Endothelial cell of umbilical vein (primary cell): ENCODE results near the gene MCRIP1. TPM values are rescaled to one million over a fixed set of nuclear protein-coding genes. Genes with fewer than 3 reads are reported as not detected.

Experiments
- BruUV-seq: library from RNA; stranded (reverse); fragments of 400-500 nt; replicated peaks from 2 replicates; lab custom pipeline; 2021; lab: Mats Ljungman, UMichigan
- CTCF ChIA-PET: fragments of 300-600, 350-600 bp; sonication (Branson Sonifier 250); formaldehyde crosslinking; loops from one replicate; lab custom pipeline; 2021; ENCODE audit warnings: antibody characterized with exemption, inconsistent platforms; lab: Charles Lee
- POLR2A ChIA-PET: fragments of 300-600, 350-600 bp; sonication (Branson Sonifier 250); formaldehyde crosslinking; loops from one replicate; lab custom pipeline; 2021; ENCODE audit warnings: antibody characterized with exemption, inconsistent platforms; lab: Charles Lee
- DNase-seq: peaks from one replicate; pipeline ENCODE4 v3.0.0-alpha.2; 2011; ENCODE audit warnings: low read depth, low spot score
- FAIRE-seq: peaks from 2 replicates; lab custom pipeline; 2011; peaks lifted over from hg19 to GRCh38; lab: Jason Lieb, UNC
- H2AFZ ChIP-seq: 2 replicates; pipeline ENCODE4 v1.6.0; 2012; ENCODE audit warnings: low read depth, low read length, control low read depth, inconsistent platforms
- H3K27ac ChIP-seq: 2 replicates; pipeline ENCODE4 v1.5.1; 2011; ENCODE audit warnings: low read depth, mild to moderate bottlenecking, control low read depth, low read length, moderate library complexity; ENCODE audit not compliant: insufficient read depth
- H3K27me3 ChIP-seq, 2 experiments: 2 replicates each; pipeline versions ENCODE4 v1.6.0 to v1.6.1; 2011; ENCODE audit warnings: low read length in 2 of 2, mixed read lengths in 1 of 2; ENCODE audit not compliant: control insufficient read depth in 2 of 2, insufficient read depth in 2 of 2
- H3K36me3 ChIP-seq, 2 experiments: 2 replicates in 1 of 2; 3 replicates in 1 of 2; pipeline ENCODE4 v1.5.1; 2011; ENCODE audit warnings: low read length in 2 of 2, mild to moderate bottlenecking in 1 of 2, moderate library complexity in 1 of 2; ENCODE audit not compliant: control insufficient read depth in 2 of 2, insufficient read depth in 2 of 2; ENCODE audit errors: extremely low read depth in 1 of 2
- H3K4me1 ChIP-seq: 3 replicates; pipeline ENCODE4 v1.5.1; 2011; ENCODE audit warnings: mild to moderate bottlenecking, low read length; ENCODE audit not compliant: control insufficient read depth, insufficient read depth; ENCODE audit errors: extremely low read depth
- H3K4me2 ChIP-seq: 2 replicates; pipeline ENCODE4 v1.6.1; 2011; ENCODE audit warnings: low read length, control low read depth, mixed read lengths; ENCODE audit not compliant: insufficient read depth
- H3K4me3 ChIP-seq, 3 experiments: fragments of 200-600 bp in 1 of 3; sonication (generic), shearing (Covaris generic) in 1 of 3; replicated peaks in 1 of 3; 2 replicates each; pipeline ENCODE4 v1.5.1; 2011 to 2016; ENCODE audit warnings: control low read depth in 3 of 3, low read length in 3 of 3, mild to moderate bottlenecking in 2 of 3, inconsistent platforms in 1 of 3, low read depth in 1 of 3, moderate library complexity in 1 of 3; ENCODE audit not compliant: insufficient read depth in 1 of 3
- H3K79me2 ChIP-seq: 2 replicates; pipeline ENCODE4 v1.6.0; 2012; ENCODE audit warnings: low read length, inconsistent platforms; ENCODE audit not compliant: control insufficient read depth, insufficient read depth
- H3K9ac ChIP-seq: replicated peaks from 2 replicates; pipeline ENCODE3; 2011; ENCODE audit warnings: low read length, control low read depth; ENCODE audit not compliant: insufficient read depth; ENCODE audit errors: extremely low read depth
- H3K9me1 ChIP-seq: replicated peaks from 3 replicates; pipeline ENCODE4 v1.6.0; 2011; ENCODE audit warnings: mild to moderate bottlenecking, low read length; ENCODE audit not compliant: control insufficient read depth, insufficient read depth; ENCODE audit errors: extremely low read depth
- H3K9me3 ChIP-seq: replicated peaks from 2 replicates; pipeline ENCODE4 v1.5.1; 2012; ENCODE audit warnings: low read length, inconsistent platforms; ENCODE audit not compliant: control insufficient read depth, insufficient read depth
- H4K20me1 ChIP-seq: replicated peaks from 2 replicates; pipeline ENCODE3; 2011; ENCODE audit warnings: mild to moderate bottlenecking, low read length; ENCODE audit not compliant: control insufficient read depth, insufficient read depth; ENCODE audit errors: extremely low read depth
- CTCF ChIP-seq, 2 donors: IDR thresholded peaks; 1 replicate in 1 of 2; 2 replicates in 1 of 2; pipeline ENCODE4 v1.5.1; 2011; ENCODE audit warnings: low read length in 2 of 2, mild to moderate bottlenecking in 2 of 2, moderate library complexity in 2 of 2, control low read depth in 1 of 2, inconsistent platforms in 1 of 2, low read depth in 1 of 2; ENCODE audit not compliant: insufficient read depth in 1 of 2; ENCODE audit errors: extremely low read depth in 1 of 2
- EZH2 ChIP-seq: IDR thresholded peaks from 2 replicates; pipeline ENCODE4 v1.6.1; 2012; ENCODE audit warnings: borderline replicate concordance, low read depth, mild to moderate bottlenecking, moderate library complexity, low read length, inconsistent platforms; ENCODE audit not compliant: severe bottlenecking
- FOS ChIP-seq: IDR thresholded peaks from 2 replicates; pipeline ENCODE4 v1.6.1; 2011; ENCODE audit warnings: mild to moderate bottlenecking, low read length, moderate library complexity, borderline replicate concordance; ENCODE audit not compliant: insufficient read depth
- GATA2 ChIP-seq: IDR thresholded peaks from 2 replicates; pipeline ENCODE4 v1.7.0; 2011; ENCODE audit warnings: low read depth, mild to moderate bottlenecking, moderate library complexity, mixed read lengths, low read length; ENCODE audit not compliant: insufficient read length, insufficient read depth
- JUN ChIP-seq: IDR thresholded peaks from 2 replicates; pipeline ENCODE4 v1.6.1; 2011; ENCODE audit warnings: borderline replicate concordance, low read depth; ENCODE audit not compliant: insufficient read length, insufficient read depth
- MAX ChIP-seq: IDR thresholded peaks from 2 replicates; pipeline ENCODE4 v1.6.1; 2011; ENCODE audit not compliant: insufficient read depth, insufficient read length
- MYC ChIP-seq: IDR thresholded peaks from one replicate; pipeline ENCODE4 v1.6.1; 2011; ENCODE audit warnings: mild to moderate bottlenecking, low read depth, low read length
- POLR2A ChIP-seq: IDR thresholded peaks from 2 replicates; pipeline ENCODE4 v1.6.1; 2012; ENCODE audit warnings: low read depth, mild to moderate bottlenecking, control low read depth, low read length
- POLR2AphosphoS5 ChIP-seq: IDR thresholded peaks from 2 replicates; pipeline ENCODE4 v1.6.1; 2012; ENCODE audit warnings: low read depth, mild to moderate bottlenecking, control low read depth, low read length, moderate library complexity; ENCODE audit not compliant: insufficient read depth
- dilution Hi-C: fragments of 300-500 bp; cut with MboI; formaldehyde crosslinking; loops from one replicate; pipeline ENCODE4 v1.15.0; 2019; ENCODE audit warnings: low sequenced_read_pairs; ENCODE audit not compliant: extremely low pct_ligation_motif_present
- intact Hi-C: fragments of 100-400 bp; cut with micrococcal nuclease; formaldehyde crosslinking; loops from one replicate; pipeline ENCODE4 v1.10.0; 2022
- polyA plus RNA-seq, 4 experiments: library from polyadenylated mRNA; depleted of rRNA in 3 of 4; stranded (reverse) in 3 of 4; unstranded in 1 of 4; fragments of >200 nt; gene quantifications; 2 replicates each; pipeline versions ENCODE4 v1.2.1 to v1.2.3, GENCODE V29; 2011 to 2012; ENCODE audit warnings: missing spikeins in 1 of 4
- total RNA-seq: library from RNA; stranded (reverse); gene quantifications from 2 replicates; pipeline ENCODE4 v1.2.3, GENCODE V29; 2021

Gene MCRIP1
- total and polyA plus RNA-seq, 2 donors (not counting 3 experiments of a cell fraction or from before 2014, with no cell fraction given): 121 to 205 TPM

GRCh38 chr17:81841866-81842265, 8.8 kb upstream of the MCRIP1 start:
- H3K9ac ChIP-seq: no peak overlapping the region
- intact Hi-C loops: no loop called here
- POLR2A ChIA-PET: no interaction called here
- no TSS peak for BruUV-seq
- peaks cover 19 to 42% of the 10 kb centered on the region in 2 experiments for H3K36me3 ChIP-seq
- dilution Hi-C loops: no loop called here
- H3K27ac ChIP-seq: no peak overlapping the region
- no peak overlapping the region for H3K4me3 ChIP-seq
- H4K20me1 ChIP-seq: no peaks in the 10 kb centered on the region
- DNase-seq: no peak
- H3K9me1 ChIP-seq: no peaks in the 10 kb centered on the region
- H3K4me2 ChIP-seq: no peak overlapping the region
- no peaks in the 10 kb centered on the region for H3K79me2 ChIP-seq
- H3K9me3 ChIP-seq: no peaks in the 10 kb centered on the region
- FAIRE-seq: no peak
- no peaks in the 10 kb centered on the region for H3K4me1 ChIP-seq
- no peak overlapping the region for H2AFZ ChIP-seq
- H3K27me3 ChIP-seq: no peaks in the 10 kb centered on the region
- CTCF ChIA-PET: no interaction called here
- TF ChIP-seq POLR2A: no peak
- TF ChIP-seq JUN: no peak
- no peak for TF ChIP-seq MAX
- no peak for TF ChIP-seq MYC
- no peak for TF ChIP-seq CTCF (IDR thresholded peaks at IDR 0.05; ENCODE audit: extremely low read depth in 1 of 2, insufficient read depth in 1 of 2, low read depth in 1 of 2, low read length in 2 of 2)
- no peak for TF ChIP-seq FOS
- TF ChIP-seq EZH2: no peak
- TF ChIP-seq POLR2AphosphoS5: no peak
- no peak for TF ChIP-seq GATA2
